22Rv1 (cell line): Measurements from ENCODE around the gene PIK3C2B.

Source experiments
- CTCF ChIP-seq: fragments of 450-650 bp; IDR thresholded peaks from 2 replicates; pipeline ENCODE4 v1.5.1; 2017; ENCODE audit warnings: mild to moderate bottlenecking
- ZFX ChIP-seq: fragments of 450-650 bp; IDR thresholded peaks from 2 replicates; pipeline ENCODE4 v1.6.1; 2017; ENCODE audit warnings: antibody characterized with exemption, borderline replicate concordance

- no peak for TF ChIP-seq CTCF
- TF ChIP-seq ZFX = no peak
These were observed 29.9 kb downstream of the PIK3C2B start for GRCh38 chr1:204464701-204465100.
